WTC11 (cell line): ENCODE results near the gene FCHO1. TPM values are rescaled to one million over a fixed set of nuclear protein-coding genes. Genes with fewer than 3 reads are reported as not detected.
"Not testable (repeated sequence)": the region's sequence is repeated elsewhere in the genome, so short reads cannot be mapped to it uniquely, and the experiment has no call there.

ENCODE experiments used
- ATAC-seq: fragments of 200-7000 bp; cut with Tn5 transposase; 2 replicates; pipeline ENCODE4 v1.10.0; 2021; ENCODE audit warnings: mild to moderate bottlenecking, moderate library complexity
- CTCF ChIA-PET: fragments of 300-600 bp; sonication (Branson Sonifier 250); formaldehyde crosslinking; loops from one replicate; lab custom pipeline; 2021; ENCODE audit warnings: antibody characterized with exemption; lab: Charles Lee
- POLR2A ChIA-PET: fragments of 350-600 bp; sonication (Branson Sonifier 250); formaldehyde crosslinking; loops from one replicate; lab custom pipeline; 2021; ENCODE audit warnings: antibody characterized with exemption; lab: Charles Lee
- DNase-seq: peaks from one replicate; pipeline ENCODE4 v3.0.0; 2021; ENCODE audit warnings: low spot score
- H3K27ac Mint-ChIP-seq: 2 replicates; pipeline ENCODE4 v1.8.0; 2021; ENCODE audit warnings: mixed read lengths
- H3K27me3 Mint-ChIP-seq: 2 replicates; pipeline ENCODE4 v1.8.0; 2021; ENCODE audit warnings: low read depth, mild to moderate bottlenecking, moderate library complexity, mixed read lengths
- H3K36me3 Mint-ChIP-seq: 2 replicates; pipeline ENCODE4 v1.8.0; 2021; ENCODE audit warnings: mixed read lengths
- H3K4me1 Mint-ChIP-seq: 2 replicates; pipeline ENCODE4 v1.8.0; 2022; ENCODE audit warnings: mixed read lengths
- H3K4me3 Mint-ChIP-seq: 2 replicates; pipeline ENCODE4 v1.8.0; 2021; ENCODE audit warnings: mild to moderate bottlenecking, moderate library complexity, mixed read lengths
- H3K9me3 Mint-ChIP-seq: 2 replicates; pipeline ENCODE4 v1.8.0; 2021; ENCODE audit warnings: mixed read lengths
- ATF3 ChIP-seq: sonication (generic); formaldehyde crosslinking; conservative IDR thresholded peaks from 2 replicates; pipeline ENCODE4 v1.8.1; 2022; ENCODE audit warnings: mild to moderate bottlenecking, missing genetic modification reagents
- CTCF ChIP-seq: fragments of 200-600 bp; IDR thresholded peaks from 2 replicates; pipeline ENCODE4 v1.8.0; 2022; ENCODE audit warnings: antibody characterized with exemption
- E2F4 ChIP-seq: sonication (generic); formaldehyde crosslinking; IDR thresholded peaks from 2 replicates; pipeline ENCODE4 v1.8.1; 2022; ENCODE audit warnings: low read depth, mild to moderate bottlenecking, moderate library complexity, missing genetic modification reagents, borderline replicate concordance
- FOXP1 ChIP-seq: sonication (generic); formaldehyde crosslinking; IDR thresholded peaks from 2 replicates; pipeline ENCODE4 v1.8.0; 2022; ENCODE audit warnings: missing genetic modification reagents, mild to moderate bottlenecking, moderate library complexity, borderline replicate concordance
- GTF2I ChIP-seq: fragments of 250-450 bp; sonication (Bioruptor Pico); conservative IDR thresholded peaks from 2 replicates; pipeline ENCODE4 v1.4.0; 2021; ENCODE audit warnings: mild to moderate bottlenecking
- NFYB ChIP-seq: sonication (generic); formaldehyde crosslinking; conservative IDR thresholded peaks from 2 replicates; pipeline ENCODE4 v1.8.0; 2022; ENCODE audit warnings: low read depth, missing genetic modification reagents
- NR1H2 ChIP-seq: sonication (generic); formaldehyde crosslinking; IDR thresholded peaks from 2 replicates; pipeline ENCODE4 v1.9.0; 2021; ENCODE audit warnings: mild to moderate bottlenecking, moderate library complexity, missing genetic modification reagents
- NR2C2 ChIP-seq: sonication (generic); formaldehyde crosslinking; IDR thresholded peaks from 2 replicates; pipeline ENCODE4 v1.8.0; 2022; ENCODE audit warnings: mild to moderate bottlenecking, missing genetic modification reagents
- PRDM15 ChIP-seq: sonication (generic); formaldehyde crosslinking; IDR thresholded peaks from 2 replicates; pipeline ENCODE4 v1.8.0; 2022; ENCODE audit warnings: missing genetic modification reagents
- SMAD4 ChIP-seq: sonication (generic); formaldehyde crosslinking; IDR thresholded peaks from 2 replicates; pipeline ENCODE4 v1.8.0; 2022; ENCODE audit warnings: mild to moderate bottlenecking, missing genetic modification reagents
- SOX15 ChIP-seq: fragments of 250-450 bp; sonication (Bioruptor Pico); IDR thresholded peaks from 2 replicates; pipeline ENCODE4 v1.9.0; 2021; ENCODE audit warnings: mild to moderate bottlenecking
- ZNF219 ChIP-seq: sonication (generic); formaldehyde crosslinking; IDR thresholded peaks from 2 replicates; pipeline ENCODE4 v1.8.0; 2023; ENCODE audit warnings: missing genetic modification reagents, mild to moderate bottlenecking, borderline replicate concordance
- ZNF532 ChIP-seq: fragments of 250-450 bp; sonication (Bioruptor Pico); IDR thresholded peaks from 2 replicates; pipeline ENCODE4 v1.9.0; 2021; ENCODE audit warnings: mild to moderate bottlenecking, borderline replicate concordance
- ZNF671 ChIP-seq: fragments of 250-450 bp; sonication (Bioruptor Pico); IDR thresholded peaks from 2 replicates; pipeline ENCODE4 v1.8.0; 2021; ENCODE audit warnings: mild to moderate bottlenecking
- total RNA-seq: library from RNA; stranded (reverse); gene quantifications from 3 replicates; pipeline ENCODE4 v1.2.3, GENCODE V29; 2021

FCHO1 gene
- total RNA-seq, 1 experiment from 2014 or later: 26.8 TPM

- DNase-seq (no peak), ATAC-seq (no peak)
- Mint-ChIP-seq H3K9me3 (no peaks in the 10 kb centered on the region), H3K4me1 (peaks cover 8% of the 10 kb centered on the region), H3K4me3 (no peak overlapping the region), H3K27me3 (peaks cover 29% of the 10 kb centered on the region), H3K36me3 (no peaks in the 10 kb centered on the region), H3K27ac (no peak overlapping the region)
- POLR2A ChIA-PET: no interaction called here
- TF ChIP-seq FOXP1 (CRISPR knock-in tag): no peak
- no peak for TF ChIP-seq SOX15 (CRISPR knock-in tag)
- TF ChIP-seq ZNF219: no peak
- no peak for TF ChIP-seq NFYB
- no peak for TF ChIP-seq ZNF532 (CRISPR knock-in tag)
- CTCF ChIA-PET: interaction anchor here (0.8 kb wide), 1 partner anchor 62 kb away, joined by 3 read pairs; the partner anchor contains the start of gene RPL18A
These were observed 46.3 kb downstream of the FCHO1 start for GRCh38 chr19:17797424-17798201.

GRCh38 chr19:17798599-17798998 lies 47.3 kb downstream of the FCHO1 start:
- H3K36me3 Mint-ChIP-seq, POLR2A ChIA-PET, H3K4me1 Mint-ChIP-seq, H3K4me3 Mint-ChIP-seq, H3K9me3 Mint-ChIP-seq, DNase-seq, H3K27ac Mint-ChIP-seq, ATAC-seq: not testable (repeated sequence)
- CTCF ChIA-PET: interaction anchor here (0.7 kb wide), 2 partner anchors 32 to 147 kb away, joined by 3 to 5 read pairs; no protein-coding TSS in a partner anchor
- H3K27me3 Mint-ChIP-seq: peaks cover 28% of the 10 kb centered on the region

- CTCF ChIA-PET: interaction anchor here (1.0 to 1.3 kb wide), 3 partner anchors 8 to 28 kb away, joined by 3 to 4 read pairs (median 3); partner anchors contain the start of gene B3GNT3
- Mint-ChIP-seq H3K9me3 (no peaks in the 10 kb centered on the region), H3K27me3 (peaks cover 5% of the 10 kb centered on the region; the same call in 1 of the 2 replicates), H3K27ac (no peak overlapping the region; the same call in 1 of the 2 replicates), H3K4me3 (no peak overlapping the region), H3K36me3 (no peaks in the 10 kb centered on the region), H3K4me1 (no peaks in the 10 kb centered on the region)
- ATAC-seq: no peak
- no peak for DNase-seq
- TF ChIP-seq NR1H2 (CRISPR knock-in tag) (no peak), ZNF671 (no peak), NR2C2 (CRISPR knock-in tag) (no peak), CTCF (no peak), SMAD4 (CRISPR knock-in tag) (no peak)
- POLR2A ChIA-PET: no interaction called here
These were observed 51.0 kb downstream of the FCHO1 start for GRCh38 chr19:17802137-17802858.

- H3K4me1 Mint-ChIP-seq: no peaks in the 10 kb centered on the region
- ATAC-seq (no peak), DNase-seq (no peak)
- no peaks in the 10 kb centered on the region for H3K9me3 Mint-ChIP-seq
- H3K4me3 Mint-ChIP-seq: no peak overlapping the region
- H3K36me3 Mint-ChIP-seq: no peaks in the 10 kb centered on the region
- POLR2A ChIA-PET: no interaction called here
- H3K27ac Mint-ChIP-seq: no peak overlapping the region
- CTCF ChIA-PET: interaction anchor here (1.0 to 1.5 kb wide), 7 partner anchors 9 to 56 kb away, joined by 3 to 6 read pairs (median 4); partner anchors contain the start of genes B3GNT3 and RPL18A
- H3K27me3 Mint-ChIP-seq: no peaks in the 10 kb centered on the region; the same call in 1 of the 2 replicates
- TF ChIP-seq ATF3 (CRISPR knock-in tag): no peak
- TF ChIP-seq ZNF671: no peak
- no peak for TF ChIP-seq E2F4 (CRISPR knock-in tag)
- no peak for TF ChIP-seq GTF2I (CRISPR knock-in tag)
- no peak for TF ChIP-seq SOX15 (CRISPR knock-in tag)
- no peak for TF ChIP-seq PRDM15 (CRISPR knock-in tag)
These were observed 52.1 kb downstream of the FCHO1 start for GRCh38 chr19:17803264-17803896.
